ENCODE measurements around the gene ZNF488.
"Not testable (repeated sequence)": the region's sequence is repeated elsewhere in the genome, so short reads cannot be mapped to it uniquely, and the experiment has no call there.

The ZNF488 gene

DNA sequence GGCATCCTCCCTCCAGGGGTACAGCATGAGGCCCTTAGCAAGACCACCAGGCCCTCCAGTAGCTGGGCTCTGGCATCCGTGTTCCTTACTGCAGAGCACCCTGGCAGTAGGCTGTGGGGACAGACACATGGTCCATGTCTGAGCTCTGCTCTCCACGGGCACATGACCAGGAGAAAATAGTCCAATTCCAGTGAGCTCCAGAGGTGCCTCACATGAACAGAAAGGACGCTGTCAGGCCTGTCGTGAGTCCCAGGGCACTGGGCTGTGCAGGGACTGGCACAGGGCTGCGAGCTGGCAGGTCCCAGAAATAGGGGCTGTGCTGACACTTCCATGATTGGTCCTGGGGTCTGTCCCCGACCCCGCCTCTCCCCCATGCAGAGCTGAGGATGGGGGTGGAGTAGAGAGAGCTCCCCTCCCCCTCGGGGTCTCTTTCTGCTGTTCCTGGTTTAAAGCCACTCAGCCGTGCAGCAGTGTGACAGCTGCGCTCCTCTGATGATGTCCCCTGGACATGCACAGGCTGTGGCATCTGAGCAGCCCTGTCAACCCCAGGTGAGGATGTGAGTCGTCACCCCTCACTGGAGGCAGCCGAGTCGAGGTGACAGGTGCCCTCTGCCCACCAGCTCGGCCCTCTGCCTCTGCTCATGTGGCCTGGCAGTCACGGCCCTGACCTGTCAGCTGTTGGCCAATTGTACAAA is 25.2 kb upstream of the ZNF488 start:
- no peak for DNase-seq

DNA sequence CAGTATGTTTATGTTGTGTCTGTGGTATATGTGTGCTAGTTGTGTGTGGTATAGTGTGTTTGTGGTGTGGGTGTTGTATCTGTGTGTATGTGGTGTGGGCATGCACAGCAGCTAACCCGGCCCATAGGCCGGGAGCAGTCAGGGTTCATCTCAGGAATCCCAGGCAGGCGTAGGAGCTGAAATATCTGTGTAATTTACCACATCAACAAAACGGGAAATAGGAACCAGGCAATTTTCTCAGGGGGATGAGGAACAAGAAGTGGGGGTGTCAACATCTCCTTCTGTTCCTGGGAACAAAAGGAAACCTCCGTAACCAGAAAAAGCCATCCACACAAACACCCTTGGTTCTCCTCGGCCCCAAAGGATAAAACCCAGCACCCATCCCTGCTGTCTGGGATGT is 24.5 kb upstream of the ZNF488 start:
- no peak for DNase-seq

DNA sequence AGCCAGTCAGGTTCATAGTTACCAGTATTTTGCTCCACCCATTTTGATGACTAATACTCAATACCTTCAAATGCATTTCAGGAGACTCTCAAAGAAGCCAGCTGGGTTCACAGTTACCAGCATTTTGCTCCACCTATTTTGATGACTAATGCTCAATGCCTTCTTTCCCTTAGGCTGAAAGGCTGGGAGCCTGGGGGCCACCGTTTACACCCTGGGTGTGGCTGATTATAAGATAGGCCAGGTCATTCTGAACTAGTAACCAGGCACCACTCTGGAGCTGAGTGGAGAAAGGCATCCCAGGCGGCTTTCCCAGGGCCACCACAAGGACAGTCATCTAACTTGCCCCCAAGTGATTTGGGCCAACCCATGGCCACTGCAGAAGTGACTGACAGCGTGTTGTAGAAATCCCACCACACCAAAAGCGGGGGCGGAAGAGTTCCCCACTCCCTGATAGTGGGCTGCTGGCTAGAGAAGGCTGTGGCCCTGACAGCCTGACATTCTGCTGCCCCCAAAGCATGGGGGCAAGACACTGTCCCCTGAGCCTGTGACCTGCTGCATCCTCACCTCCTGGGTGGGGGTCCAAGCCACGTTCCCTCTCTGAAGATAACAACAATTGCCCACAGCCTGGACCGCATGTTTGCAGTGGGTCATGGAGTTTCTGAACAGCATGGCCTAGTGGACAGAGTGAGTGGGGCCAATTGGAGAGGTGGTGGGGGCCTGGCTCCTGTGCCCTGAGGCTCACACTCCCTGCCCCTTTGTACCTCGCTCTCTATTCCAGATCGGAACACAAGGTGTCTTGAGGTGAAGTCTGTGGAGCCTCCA is 23.0 kb upstream of the ZNF488 start:
- no peak for DNase-seq

GRCh38 chr10:47406548-47406869 is 22.4 kb upstream of the ZNF488 start:
- no peak for DNase-seq

GRCh38 chr10:47405857-47406547 is 21.9 kb upstream of the ZNF488 start:
- DNase-seq = no peak

DNA sequence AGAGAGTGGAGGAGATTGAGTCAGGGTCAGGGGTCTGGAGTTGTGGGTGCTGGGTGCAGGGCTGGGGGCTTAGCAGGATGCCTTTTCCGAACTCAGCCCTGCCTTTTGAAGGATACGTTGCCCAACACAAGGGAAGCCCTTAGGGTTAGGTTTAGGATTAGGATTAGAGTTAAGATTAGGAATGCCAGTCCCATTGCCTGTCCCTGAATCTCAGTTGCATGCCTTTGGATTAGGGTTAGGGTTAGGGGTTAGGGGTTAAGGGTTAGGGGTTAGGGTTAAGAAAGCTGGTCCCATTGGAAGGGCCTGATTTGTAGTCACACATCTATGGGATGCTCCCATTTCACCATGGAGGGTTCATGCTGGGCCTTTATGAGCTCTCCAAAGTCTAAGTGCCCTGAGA is 20.8 kb upstream of the ZNF488 start:
- no peak for DNase-seq

- DNase-seq = no peak
These were observed 20.4 kb upstream of the ZNF488 start for GRCh38 chr10:47404446-47404845.

GRCh38 chr10:47403446-47404318 is 19.6 kb upstream of the ZNF488 start:
- DNase-seq = no peak

DNA sequence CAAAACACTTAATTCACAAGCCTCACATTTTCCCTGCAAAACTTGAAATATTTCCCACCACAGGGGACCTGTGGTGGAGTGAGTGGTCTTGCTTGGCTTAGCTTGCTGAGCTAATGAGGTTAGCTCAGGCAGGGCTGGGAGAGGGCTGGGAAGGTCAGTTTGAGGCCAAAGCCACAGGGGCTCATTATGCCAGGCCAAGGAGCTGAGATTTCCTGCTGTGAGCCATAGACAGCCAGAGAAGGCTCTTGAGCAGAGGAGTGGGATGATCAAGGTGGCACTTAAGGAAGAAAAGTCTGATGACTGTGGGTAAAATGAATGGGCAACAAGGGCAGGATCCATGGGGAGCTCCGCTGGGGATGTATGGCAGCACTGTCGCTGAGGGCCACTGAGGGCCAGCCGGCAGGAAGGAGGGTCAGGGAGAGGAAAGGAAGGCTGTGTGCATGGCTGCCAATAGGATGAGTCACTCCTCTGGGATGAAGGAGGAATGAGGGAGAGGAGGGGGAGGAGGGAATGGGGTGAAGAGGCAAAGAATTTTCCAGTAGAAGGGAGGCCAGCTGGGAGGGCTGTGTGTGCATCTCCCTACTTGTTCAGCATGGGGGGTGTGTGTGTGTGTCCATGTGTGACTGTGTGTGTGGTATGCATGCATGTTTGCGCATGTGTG is 18.7 kb upstream of the ZNF488 start:
- DNase-seq = no peak

- no peak for DNase-seq
These were observed 18.0 kb upstream of the ZNF488 start for GRCh38 chr10:47401874-47402640.

DNA sequence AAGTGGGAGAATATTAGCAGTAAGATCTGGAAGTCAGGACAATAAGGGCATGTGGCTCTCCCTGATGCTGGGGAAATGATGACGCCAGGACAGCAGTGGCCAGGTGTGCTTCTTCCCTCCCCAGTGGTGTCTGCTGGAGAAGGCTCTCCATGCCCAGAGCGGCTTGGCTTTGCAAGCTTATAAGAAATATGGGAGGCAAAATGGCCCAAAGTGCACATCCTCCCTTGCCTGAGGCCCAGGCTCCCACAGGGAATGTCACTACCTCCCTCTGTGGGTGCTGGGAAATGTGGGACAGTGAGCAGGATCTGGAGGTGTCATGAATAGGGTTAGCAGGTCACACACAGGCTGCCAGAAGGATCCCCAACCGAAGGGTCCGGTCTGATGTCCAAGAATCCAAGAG is 17.1 kb upstream of the ZNF488 start:
- DNase-seq = no peak

DNA sequence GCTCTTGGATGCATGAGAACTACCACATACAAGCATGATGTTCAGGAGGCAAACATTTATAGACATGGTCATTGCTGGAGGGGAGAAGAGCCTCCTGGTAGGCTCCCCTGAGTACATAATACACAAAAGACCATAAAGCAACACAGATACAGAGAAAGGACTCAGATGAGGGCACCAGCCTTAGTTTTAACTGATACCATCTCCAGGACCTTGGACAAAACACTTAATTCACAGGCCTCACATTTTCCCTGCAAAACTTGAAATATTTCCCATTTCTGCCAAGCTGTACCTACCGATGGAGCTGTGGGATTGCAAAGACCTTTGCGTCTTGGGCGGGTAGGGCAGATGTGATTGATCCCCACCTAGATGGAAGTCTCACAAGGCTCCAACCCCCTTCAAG is 16.7 kb upstream of the ZNF488 start:
- DNase-seq = no peak

DNA sequence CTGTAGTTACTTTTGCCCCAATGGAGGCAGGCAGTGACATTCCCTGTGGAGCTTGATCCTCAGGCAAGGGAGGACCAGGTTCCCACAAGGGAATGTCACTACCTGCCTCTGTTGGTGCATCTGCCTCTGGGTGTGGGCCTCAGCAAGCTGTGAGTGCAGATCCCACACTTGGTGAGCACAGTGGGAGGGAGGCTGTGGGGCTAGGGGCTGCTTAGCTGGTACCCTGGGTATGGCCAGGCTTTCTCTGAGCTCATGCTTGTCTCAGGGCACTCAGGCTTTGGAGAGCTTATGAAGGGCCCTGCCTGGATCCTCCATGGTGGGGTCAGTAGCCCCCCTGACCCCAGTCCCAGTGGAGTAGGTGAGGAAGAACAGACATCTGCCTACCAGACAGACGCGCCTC is 16.2 kb upstream of the ZNF488 start:
- no peak for DNase-seq

- no peak for DNase-seq
These were observed 13.2 kb upstream of the ZNF488 start for GRCh38 chr10:47397256-47397655.

DNA sequence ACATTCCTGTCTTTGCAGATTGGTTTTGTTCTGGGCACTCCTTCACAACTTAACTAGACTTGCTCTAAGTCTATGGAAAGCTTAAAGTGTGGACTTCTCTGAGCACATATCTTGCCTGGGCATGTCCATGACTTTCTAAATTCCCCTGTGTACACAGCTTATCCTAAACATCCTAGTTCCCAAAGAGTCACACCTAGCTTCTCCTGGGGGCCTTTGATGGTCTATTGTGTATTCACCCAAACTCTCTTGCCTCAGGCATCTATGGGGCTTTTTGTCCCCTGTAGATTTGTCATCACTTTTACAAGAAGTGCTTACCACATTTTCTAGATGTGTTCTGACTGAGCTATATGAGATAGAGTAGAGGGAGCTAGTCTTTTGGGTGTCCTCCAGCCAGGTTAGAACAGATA is 12.2 kb upstream of the ZNF488 start:
- no peak for DNase-seq

- DNase-seq = no peak
These were observed 5.5 kb upstream of the ZNF488 start for GRCh38 chr10:47389619-47390018.

GRCh38 chr10:47388879-47389278 is 4.8 kb upstream of the ZNF488 start:
- no peak for DNase-seq

GRCh38 chr10:47386104-47386503 is 2.0 kb upstream of the ZNF488 start:
- not testable (repeated sequence) for DNase-seq

- DNase-seq = peak; percentile 79
These were observed 589 bp downstream of the ZNF488 start for GRCh38 chr10:47383261-47384147.
